ENCODE measurements around the gene HPS5. TPM values are rescaled to one million over a fixed set of nuclear protein-coding genes. Genes with fewer than 3 reads are reported as not detected.

The HPS5 gene
- total RNA-seq, 1 donor from 2014 or later: 15.1 TPM

DNA sequence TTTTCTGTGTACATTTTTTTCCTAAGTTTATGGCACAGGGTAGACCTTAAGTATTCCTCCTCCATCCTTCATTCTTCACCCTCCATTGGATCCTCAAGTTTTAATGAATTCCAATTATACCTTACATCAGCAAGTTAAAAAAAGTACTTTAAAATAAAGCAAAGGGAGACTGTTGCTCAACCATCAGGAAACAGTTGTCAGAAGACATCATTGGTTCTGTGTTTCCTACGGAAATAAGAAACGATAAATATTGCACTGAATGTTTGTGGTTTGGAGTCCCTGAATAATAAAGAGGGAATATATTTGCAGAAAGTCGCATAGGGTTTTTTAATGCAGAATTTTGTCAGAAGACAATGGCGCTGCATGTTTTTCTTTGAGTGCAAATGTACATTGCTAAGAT lies 44.3 kb upstream of the HPS5 start:
- TF ChIP-seq, protein P1, sequence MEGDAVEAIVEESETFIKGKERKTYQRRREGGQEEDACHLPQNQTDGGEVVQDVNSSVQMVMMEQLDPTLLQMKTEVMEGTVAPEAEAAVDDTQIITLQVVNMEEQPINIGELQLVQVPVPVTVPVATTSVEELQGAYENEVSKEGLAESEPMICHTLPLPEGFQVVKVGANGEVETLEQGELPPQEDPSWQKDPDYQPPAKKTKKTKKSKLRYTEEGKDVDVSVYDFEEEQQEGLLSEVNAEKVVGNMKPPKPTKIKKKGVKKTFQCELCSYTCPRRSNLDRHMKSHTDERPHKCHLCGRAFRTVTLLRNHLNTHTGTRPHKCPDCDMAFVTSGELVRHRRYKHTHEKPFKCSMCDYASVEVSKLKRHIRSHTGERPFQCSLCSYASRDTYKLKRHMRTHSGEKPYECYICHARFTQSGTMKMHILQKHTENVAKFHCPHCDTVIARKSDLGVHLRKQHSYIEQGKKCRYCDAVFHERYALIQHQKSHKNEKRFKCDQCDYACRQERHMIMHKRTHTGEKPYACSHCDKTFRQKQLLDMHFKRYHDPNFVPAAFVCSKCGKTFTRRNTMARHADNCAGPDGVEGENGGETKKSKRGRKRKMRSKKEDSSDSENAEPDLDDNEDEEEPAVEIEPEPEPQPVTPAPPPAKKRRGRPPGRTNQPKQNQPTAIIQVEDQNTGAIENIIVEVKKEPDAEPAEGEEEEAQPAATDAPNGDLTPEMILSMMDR (IDR thresholded peaks at IDR 0.05; ENCODE audit: insufficient read depth, low read length, poor library complexity, severe bottlenecking): no peak
- DNase-seq (ENCODE audit: low read depth): no peak
- Histone ChIP-seq H3K4me3 (ENCODE audit: low read depth, low read length) (no peak overlapping the region), H3K27me3 (ENCODE audit: control insufficient read depth, insufficient read depth, low read length) (no peaks in the 10 kb centered on the region), H3K36me3 (ENCODE audit: control insufficient read depth, insufficient read depth, low read length) (no peaks in the 10 kb centered on the region)

DNA sequence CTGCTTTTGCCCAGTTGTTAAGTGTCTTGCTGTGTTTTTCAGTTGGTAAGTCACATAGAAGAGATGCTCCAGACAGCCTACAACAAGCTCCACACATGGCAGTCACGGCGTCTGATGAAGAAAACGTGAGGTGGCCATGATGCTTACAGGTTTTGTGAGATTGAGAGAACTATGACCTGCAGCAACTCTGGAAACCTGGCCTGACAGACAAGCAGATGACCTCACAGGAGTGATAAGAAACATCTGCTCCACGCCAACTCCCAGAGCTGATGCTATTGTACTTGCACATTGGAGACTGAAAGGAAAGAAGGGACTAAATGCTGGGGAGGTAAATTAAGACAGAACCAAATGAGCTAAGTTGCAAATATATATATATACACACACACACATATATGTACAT lies 43.8 kb upstream of the HPS5 start:
- TF ChIP-seq, protein P1 (IDR thresholded peaks at IDR 0.05; ENCODE audit: insufficient read depth, low read length, poor library complexity, severe bottlenecking): no peak
- DNase-seq (ENCODE audit: low read depth): no peak
- Histone ChIP-seq H3K36me3 (ENCODE audit: control insufficient read depth, insufficient read depth, low read length) (no peaks in the 10 kb centered on the region), H3K27me3 (ENCODE audit: control insufficient read depth, insufficient read depth, low read length) (no peaks in the 10 kb centered on the region), H3K4me3 (ENCODE audit: low read depth, low read length) (no peak overlapping the region)

DNA sequence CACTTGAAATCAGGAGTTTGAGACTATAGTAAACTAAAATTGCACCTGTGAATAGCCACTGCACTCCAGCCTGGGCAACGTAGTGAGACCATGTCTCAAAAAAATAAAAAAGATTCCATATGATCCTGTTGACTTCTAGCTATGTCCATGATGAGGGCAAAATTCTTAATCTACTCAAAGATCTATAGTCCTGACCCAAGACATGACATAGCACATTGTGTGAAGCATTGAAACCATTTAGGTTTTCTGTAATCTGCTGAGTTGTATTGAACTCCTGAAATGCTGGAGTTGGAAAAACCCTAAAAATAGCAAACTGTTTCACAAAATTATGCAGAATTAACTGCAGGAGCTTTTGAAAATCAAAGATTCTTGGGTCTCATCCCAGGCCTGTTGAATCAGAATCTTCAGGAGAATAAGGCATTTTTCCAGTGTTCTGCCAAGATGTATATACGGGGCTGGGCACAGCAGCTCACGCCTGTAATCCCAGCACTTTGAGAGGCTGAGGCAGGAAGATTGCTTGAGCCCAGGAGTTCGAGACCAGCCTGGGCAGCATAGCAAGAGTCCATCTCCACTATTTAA lies 42.6 kb upstream of the HPS5 start:
- DNase-seq (ENCODE audit: low read depth): no peak
- Histone ChIP-seq H3K36me3 (ENCODE audit: control insufficient read depth, insufficient read depth, low read length) (no peaks in the 10 kb centered on the region), H3K4me3 (ENCODE audit: low read depth, low read length) (no peak overlapping the region), H3K27me3 (ENCODE audit: control insufficient read depth, insufficient read depth, low read length) (no peaks in the 10 kb centered on the region)
- TF ChIP-seq, protein P1 (IDR thresholded peaks at IDR 0.05; ENCODE audit: insufficient read depth, low read length, poor library complexity, severe bottlenecking): no peak

DNA sequence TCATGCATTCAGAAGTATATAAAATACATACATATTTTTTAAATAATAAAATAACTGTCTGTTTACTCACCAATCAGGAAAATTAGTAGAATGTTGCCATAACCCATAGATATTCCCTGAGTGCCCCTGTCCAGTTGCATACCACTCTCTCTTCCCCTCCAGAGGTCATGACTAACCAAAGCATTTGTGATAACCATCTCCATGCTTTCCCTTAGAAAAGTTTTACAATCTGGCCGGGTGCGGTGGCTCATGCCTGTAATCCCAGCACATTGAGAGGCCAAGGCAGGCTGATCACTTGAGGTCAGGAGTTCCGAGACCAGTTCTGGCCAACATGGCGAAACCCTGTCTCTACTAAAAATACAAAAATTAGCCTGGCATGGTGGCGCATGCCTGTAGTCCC lies 39.2 kb upstream of the HPS5 start:
- Histone ChIP-seq H3K36me3 (ENCODE audit: control insufficient read depth, insufficient read depth, low read length) (no peaks in the 10 kb centered on the region), H3K27me3 (ENCODE audit: control insufficient read depth, insufficient read depth, low read length) (no peaks in the 10 kb centered on the region), H3K4me3 (ENCODE audit: low read depth, low read length) (no peak overlapping the region)
- DNase-seq (ENCODE audit: low read depth): no peak
- TF ChIP-seq, protein P1 (IDR thresholded peaks at IDR 0.05; ENCODE audit: insufficient read depth, low read length, poor library complexity, severe bottlenecking): no peak

DNA sequence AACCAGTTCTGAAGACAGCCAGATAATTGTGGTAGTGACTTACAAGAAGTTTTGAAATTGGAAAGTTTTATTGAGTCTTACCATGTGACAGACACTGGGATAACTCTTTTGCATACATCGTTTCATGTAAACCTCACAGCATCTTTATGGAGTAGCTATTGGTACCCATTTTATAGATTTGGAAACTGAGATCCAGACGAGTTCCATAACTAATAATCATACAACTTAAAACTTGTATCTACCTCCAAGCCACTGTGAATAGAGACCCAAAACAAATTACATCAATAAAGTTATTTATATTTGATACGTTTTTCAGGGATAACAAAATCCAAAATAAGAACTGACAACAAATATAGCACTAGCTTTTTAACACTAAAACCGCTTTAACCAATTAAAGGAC lies 36.7 kb upstream of the HPS5 start:
- Histone ChIP-seq H3K4me3 (ENCODE audit: low read depth, low read length) (no peak overlapping the region), H3K36me3 (ENCODE audit: control insufficient read depth, insufficient read depth, low read length) (no peaks in the 10 kb centered on the region)

More for the DNA sequence above, 36.7 kb upstream of the HPS5 start:
- H3K27me3 ChIP-seq (ENCODE audit: control insufficient read depth, insufficient read depth, low read length): no peaks in the 10 kb centered on the region
- DNase-seq (ENCODE audit: low read depth): no peak
- TF ChIP-seq, protein P1 (IDR thresholded peaks at IDR 0.05; ENCODE audit: insufficient read depth, low read length, poor library complexity, severe bottlenecking): no peak
